Ectodermal cell (in vitro differentiated cells): Measurements from ENCODE around the gene CDCA7.

Experiments
- H3K27ac ChIP-seq: 2 replicates; pipeline ENCODE4 v1.7.0; 2013; ENCODE audit warnings: mild to moderate bottlenecking, low read depth, low read length; ENCODE audit not compliant: insufficient read depth, poor library complexity, severe bottlenecking
- H3K27me3 ChIP-seq: 2 replicates; pipeline ENCODE4 v1.7.0; 2013; ENCODE audit warnings: mild to moderate bottlenecking, low read length; ENCODE audit not compliant: insufficient read depth, control insufficient read depth, poor library complexity, severe bottlenecking
- H3K36me3 ChIP-seq: one replicate; pipeline ENCODE4 v1.7.0; 2013; ENCODE audit warnings: low read length; ENCODE audit not compliant: control insufficient read depth, insufficient read depth
- H3K4me1 ChIP-seq: one replicate; pipeline ENCODE4 v1.7.0; 2013; ENCODE audit warnings: low read length; ENCODE audit not compliant: control insufficient read depth, insufficient read depth
- H3K4me3 ChIP-seq: 2 replicates; pipeline ENCODE4 v1.7.0; 2013; ENCODE audit warnings: low read depth, low read length, control low read depth; ENCODE audit not compliant: insufficient read depth
- H3K9me3 ChIP-seq: 2 replicates; pipeline ENCODE4 v1.7.0; 2013; ENCODE audit warnings: mild to moderate bottlenecking, low read length, moderate library complexity; ENCODE audit not compliant: control insufficient read depth
- WGBS, 2 experiments: methylation state at CpG; one replicate each; pipeline ENCODE4 v1.1.7; 2013; ENCODE audit warnings: missing lambda C conversion rate in 2 of 2; 5-methylcytosine and 5-hydroxymethylcytosine counted together

The CDCA7 gene

DNA sequence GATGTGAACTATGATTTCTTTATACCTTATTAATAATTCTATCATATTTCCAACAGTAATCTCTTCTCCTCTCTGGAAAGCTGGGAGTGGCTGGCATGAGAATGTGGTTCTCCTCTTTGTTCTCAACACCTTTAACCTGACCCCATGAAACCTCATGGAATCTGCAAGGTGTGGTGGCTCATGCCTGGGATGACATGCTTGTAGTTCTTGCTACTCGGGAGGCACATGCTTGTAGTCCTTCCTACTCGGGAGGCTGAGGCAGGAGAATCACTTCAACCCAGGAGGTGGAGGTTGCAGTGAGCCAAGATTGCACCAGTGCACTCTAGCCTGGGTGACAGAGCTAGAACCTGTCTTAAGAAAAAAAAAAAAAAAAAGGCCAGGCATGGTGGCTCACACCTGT is 10.8 kb upstream of the CDCA7 start:
- no peak overlapping the region for H3K27ac ChIP-seq
- H3K4me1 ChIP-seq = no peaks in the 10 kb centered on the region
- H3K27me3 ChIP-seq = no peaks in the 10 kb centered on the region
- no peaks in the 10 kb centered on the region for H3K36me3 ChIP-seq
- no peaks in the 10 kb centered on the region for H3K9me3 ChIP-seq
- H3K4me3 ChIP-seq = no peak overlapping the region
- WGBS, 2 experiments = 94 to 97% methylated on average over 2 of the region's 2 CpGs

DNA sequence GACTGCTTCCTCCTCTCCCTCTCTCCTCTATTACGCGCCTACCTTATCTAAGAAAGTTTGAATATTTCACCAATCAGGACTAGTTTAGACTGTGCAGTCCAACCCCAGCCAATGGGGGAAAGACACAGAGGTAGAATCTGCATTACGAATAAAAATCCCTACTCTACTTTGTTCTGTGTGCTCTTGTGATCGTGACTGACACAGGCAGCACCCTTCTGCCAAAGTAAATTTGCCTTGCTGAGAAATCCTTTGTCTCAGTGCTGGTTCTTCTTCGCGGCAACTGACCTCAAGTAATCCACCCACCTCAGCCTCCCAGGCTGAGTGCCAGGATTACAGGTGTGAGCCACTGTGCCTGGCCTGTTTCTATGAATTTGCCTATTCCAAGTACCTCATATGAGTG is 8.6 kb upstream of the CDCA7 start:
- no peaks in the 10 kb centered on the region for H3K9me3 ChIP-seq
- H3K27ac ChIP-seq = no peak overlapping the region
- H3K4me3 ChIP-seq = no peak overlapping the region
- WGBS, 2 experiments = 79 to 80% methylated on average over 6 of the region's 6 CpGs
- H3K27me3 ChIP-seq = no peaks in the 10 kb centered on the region
- H3K36me3 ChIP-seq = no peaks in the 10 kb centered on the region
- no peaks in the 10 kb centered on the region for H3K4me1 ChIP-seq

GRCh38 chr2:173347305-173348168 is 7.1 kb upstream of the CDCA7 start:
- Histone ChIP-seq H3K27me3 (no peaks in the 10 kb centered on the region), H3K27ac (no peak overlapping the region), H3K4me1 (no peaks in the 10 kb centered on the region), H3K36me3 (no peaks in the 10 kb centered on the region), H3K4me3 (no peak overlapping the region), H3K9me3 (no peaks in the 10 kb centered on the region)
- WGBS, 2 experiments = 85 to 86% methylated on average over 8 of the region's 8 CpGs

DNA sequence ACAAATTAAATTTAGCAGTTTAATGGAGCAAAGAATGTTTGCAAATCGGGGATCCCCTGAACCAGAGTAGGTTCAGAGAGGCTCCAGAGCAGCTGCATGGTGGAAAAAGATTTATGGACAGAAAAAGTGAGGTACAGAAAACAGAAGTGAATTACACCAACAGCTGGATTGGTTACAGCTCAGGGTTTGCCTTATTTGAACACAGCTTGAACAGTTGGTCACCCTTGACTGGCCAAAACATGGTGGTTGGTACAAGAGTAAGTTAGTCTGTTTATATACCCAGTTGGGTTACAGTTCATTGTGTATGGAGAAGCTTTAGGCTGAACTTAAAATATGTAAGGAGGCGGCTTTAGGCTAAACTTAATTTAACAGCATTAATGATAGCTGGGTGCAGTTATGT is 5.4 kb upstream of the CDCA7 start:
- Histone ChIP-seq H3K36me3 (no peaks in the 10 kb centered on the region), H3K4me1 (no peaks in the 10 kb centered on the region), H3K9me3 (no peaks in the 10 kb centered on the region), H3K27ac (no peak overlapping the region), H3K4me3 (no peak overlapping the region), H3K27me3 (peaks cover 10% of the 10 kb centered on the region)
- WGBS, 2 experiments = 85 to 95% methylated on average over 2 of the region's 2 CpGs

- H3K9me3 ChIP-seq = no peaks in the 10 kb centered on the region
- H3K36me3 ChIP-seq = no peaks in the 10 kb centered on the region
- WGBS, 2 experiments = 85 to 100% methylated on average over 2 of the region's 2 CpGs
- no peaks in the 10 kb centered on the region for H3K4me1 ChIP-seq
- no peak overlapping the region for H3K4me3 ChIP-seq
- H3K27me3 ChIP-seq = peaks cover 11% of the 10 kb centered on the region
- H3K27ac ChIP-seq = no peak overlapping the region
Measured at GRCh38 chr2:173350383-173350782, 4.3 kb upstream of the CDCA7 start.

- Histone ChIP-seq H3K4me3 (no peak overlapping the region), H3K36me3 (no peaks in the 10 kb centered on the region), H3K9me3 (no peaks in the 10 kb centered on the region), H3K27ac (no peak overlapping the region), H3K4me1 (no peaks in the 10 kb centered on the region), H3K27me3 (peaks cover 17% of the 10 kb centered on the region)
- 99% methylated on average over 4 of the region's 4 CpGs for WGBS, 2 experiments
Measured at GRCh38 chr2:173351879-173352278, 2.8 kb upstream of the CDCA7 start.

GRCh38 chr2:173353556-173353955 is 1.1 kb upstream of the CDCA7 start:
- peaks cover 17% of the 10 kb centered on the region for H3K27me3 ChIP-seq
- H3K9me3 ChIP-seq = no peaks in the 10 kb centered on the region
- H3K4me1 ChIP-seq = no peaks in the 10 kb centered on the region
- no peaks in the 10 kb centered on the region for H3K36me3 ChIP-seq
- H3K4me3 ChIP-seq = peak overlapping the region; percentile 63
- 45 to 67% methylated on average over 2 to 5 of the region's 5 CpGs for WGBS, 2 experiments
- no peak overlapping the region for H3K27ac ChIP-seq

- peaks cover 17% of the 10 kb centered on the region for H3K27me3 ChIP-seq
- WGBS, 2 experiments = 4 to 6% methylated on average over 18 of the region's 19 CpGs
- peak overlapping the region; percentile 90 for H3K27ac ChIP-seq
- H3K9me3 ChIP-seq = no peaks in the 10 kb centered on the region
- H3K36me3 ChIP-seq = no peaks in the 10 kb centered on the region
- peak overlapping the region; percentile 63 for H3K4me3 ChIP-seq
- no peaks in the 10 kb centered on the region for H3K4me1 ChIP-seq
Measured at GRCh38 chr2:173354073-173354581, 545 bp upstream of the CDCA7 start.

DNA sequence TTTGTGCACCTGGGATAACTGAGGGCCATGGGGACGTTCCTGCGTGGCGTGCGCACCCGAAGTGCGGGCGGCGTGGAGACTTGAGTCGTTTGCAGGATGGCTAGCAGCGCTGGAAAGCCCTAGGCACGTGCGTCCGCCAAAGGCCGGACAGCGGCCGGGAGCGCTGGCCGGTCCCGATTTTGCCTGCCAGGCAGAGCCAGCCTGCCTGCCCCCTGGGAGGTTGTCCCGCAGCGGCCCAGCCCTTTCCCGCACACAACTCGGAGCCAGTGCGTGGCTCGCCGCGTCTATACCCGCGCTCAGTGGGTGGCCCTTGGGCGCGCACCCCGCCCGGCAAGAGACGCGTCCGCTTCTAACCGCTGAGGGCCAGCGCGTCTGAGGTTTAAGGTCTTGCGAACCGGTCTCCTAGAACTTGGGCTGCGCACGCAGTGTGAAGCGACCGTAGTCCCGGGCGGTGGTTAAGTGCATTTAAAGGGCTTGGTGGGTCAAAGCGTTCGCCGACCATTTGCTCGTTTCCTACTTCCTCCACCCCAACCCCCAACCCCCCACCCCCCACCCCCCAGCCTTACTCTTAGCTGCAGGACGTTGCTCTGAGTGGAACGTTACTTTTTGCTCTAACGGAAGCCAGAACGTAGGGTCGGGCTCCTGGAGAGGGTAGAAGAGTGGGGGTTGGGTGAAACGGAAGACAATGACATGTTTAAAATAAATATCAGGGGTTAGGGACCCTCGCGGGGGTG is 627 bp downstream of the CDCA7 start:
- H3K36me3 ChIP-seq = peaks cover 5% of the 10 kb centered on the region
- H3K4me1 ChIP-seq = no peaks in the 10 kb centered on the region
- H3K27ac ChIP-seq = no peak overlapping the region
- WGBS, 2 experiments = 0% methylated on average over 54 to 59 of the region's 59 CpGs
- H3K4me3 ChIP-seq = peak overlapping the region; percentile 63
- no peaks in the 10 kb centered on the region for H3K9me3 ChIP-seq
- peaks cover 17% of the 10 kb centered on the region for H3K27me3 ChIP-seq

- 25 to 28% methylated on average over 16 of the region's 16 CpGs for WGBS, 2 experiments
- H3K27me3 ChIP-seq = peaks cover 17% of the 10 kb centered on the region
- H3K4me1 ChIP-seq = no peaks in the 10 kb centered on the region
- no peak overlapping the region for H3K27ac ChIP-seq
- H3K9me3 ChIP-seq = no peaks in the 10 kb centered on the region
- peak overlapping the region; percentile 63 for H3K4me3 ChIP-seq
- H3K36me3 ChIP-seq = peaks cover 5% of the 10 kb centered on the region
Measured at GRCh38 chr2:173355866-173356508, 1.3 kb downstream of the CDCA7 start.
